Limb (tissue), 2 donors: Measurements from ENCODE around the gene RAC2.
"Not testable (repeated sequence)": the region's sequence is repeated elsewhere in the genome, so short reads cannot be mapped to it uniquely, and the experiment has no call there.

Experiments
- DNase-seq, 2 donors: peaks; one replicate each; pipeline ENCODE4 v3.0.0-alpha.2; 2016; ENCODE audit errors: extremely low spot score in 2 of 2

Gene RAC2

DNA sequence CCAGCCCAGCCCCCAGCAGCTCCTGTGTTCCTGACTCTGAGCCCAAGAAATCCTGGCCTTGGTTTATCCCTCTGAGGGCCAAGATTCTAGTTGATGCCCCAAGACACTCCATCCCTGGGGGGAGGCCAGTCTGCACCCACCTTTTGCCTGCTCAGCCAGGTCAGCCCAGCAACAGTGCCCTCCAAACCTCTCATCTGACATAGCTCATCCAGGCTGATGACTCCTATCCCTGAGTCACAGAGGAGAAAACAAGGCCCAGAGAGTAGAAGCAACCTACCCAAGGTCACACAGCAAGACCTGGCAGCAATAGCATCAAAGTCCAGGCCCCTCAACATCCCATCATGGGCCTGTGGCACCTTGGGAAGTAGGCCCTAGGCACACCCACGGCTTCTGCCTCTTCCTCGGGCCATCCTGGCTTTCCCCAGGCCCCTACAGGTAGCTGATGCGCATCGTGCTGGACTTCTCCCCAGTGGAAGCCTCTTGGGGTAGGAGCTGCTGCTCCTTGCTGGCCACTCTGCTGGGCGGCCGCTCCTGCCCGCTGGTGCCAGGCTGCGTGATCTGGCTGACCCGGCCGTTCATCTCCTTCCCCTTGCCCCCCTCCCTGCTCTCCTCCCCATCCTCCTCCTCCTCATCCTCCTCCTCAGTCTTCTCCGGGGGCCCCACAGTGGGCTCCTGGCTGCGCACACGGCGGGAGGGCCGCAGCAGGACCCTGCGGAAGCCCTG, 37.8 kb downstream of the RAC2 start:
- DNase-seq, result no peak

DNA sequence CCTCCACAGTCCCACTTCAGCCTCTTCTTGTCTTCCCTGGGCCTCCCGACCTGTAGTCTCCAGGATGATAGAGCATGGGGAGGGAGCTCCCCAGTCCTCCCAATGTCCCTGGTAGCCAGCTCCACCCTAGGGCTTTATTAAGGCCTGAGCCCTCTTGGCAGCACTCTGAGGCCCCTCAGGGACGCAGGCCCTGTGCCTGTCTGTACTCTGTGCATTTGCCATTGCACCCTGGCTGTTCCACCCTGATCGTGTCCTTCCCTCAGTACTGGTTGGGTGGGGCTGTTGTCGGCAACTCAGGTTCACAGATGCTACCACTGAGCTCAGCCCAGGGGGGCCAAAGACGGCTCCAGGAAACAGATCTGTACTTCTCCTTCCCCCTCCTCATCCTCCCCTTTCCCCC, 39.0 kb downstream of the RAC2 start:
- DNase-seq, result no peak

DNA sequence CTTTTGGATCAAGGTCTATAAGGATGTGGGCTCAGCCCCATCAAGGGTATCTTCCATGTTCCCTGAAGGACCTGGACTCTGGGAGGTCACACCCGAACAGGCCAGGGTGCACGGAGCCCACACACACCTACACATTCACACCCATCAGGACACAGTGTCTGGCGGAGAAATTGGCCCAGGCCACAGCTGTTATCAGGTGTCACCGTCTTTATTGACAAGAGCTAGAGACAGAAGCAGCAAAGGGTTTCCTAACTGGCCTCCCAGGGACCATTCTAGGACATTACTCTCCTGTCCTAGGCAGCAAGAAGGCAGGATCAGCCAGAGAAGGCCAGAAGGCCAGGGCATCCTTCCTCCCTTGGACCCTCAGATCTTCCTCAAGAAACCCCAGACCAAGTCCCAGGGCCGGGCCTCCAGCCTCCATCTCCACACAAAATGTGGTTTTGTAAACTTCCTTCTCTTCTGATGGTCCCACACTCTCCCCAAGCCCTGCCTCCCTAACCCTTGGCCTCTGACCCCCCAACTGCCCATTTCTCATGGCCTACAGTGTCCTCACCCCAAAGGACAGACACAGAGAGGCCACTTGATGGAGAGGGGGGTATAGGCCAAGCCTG, 39.9 kb downstream of the RAC2 start:
- no peak for DNase-seq

DNA sequence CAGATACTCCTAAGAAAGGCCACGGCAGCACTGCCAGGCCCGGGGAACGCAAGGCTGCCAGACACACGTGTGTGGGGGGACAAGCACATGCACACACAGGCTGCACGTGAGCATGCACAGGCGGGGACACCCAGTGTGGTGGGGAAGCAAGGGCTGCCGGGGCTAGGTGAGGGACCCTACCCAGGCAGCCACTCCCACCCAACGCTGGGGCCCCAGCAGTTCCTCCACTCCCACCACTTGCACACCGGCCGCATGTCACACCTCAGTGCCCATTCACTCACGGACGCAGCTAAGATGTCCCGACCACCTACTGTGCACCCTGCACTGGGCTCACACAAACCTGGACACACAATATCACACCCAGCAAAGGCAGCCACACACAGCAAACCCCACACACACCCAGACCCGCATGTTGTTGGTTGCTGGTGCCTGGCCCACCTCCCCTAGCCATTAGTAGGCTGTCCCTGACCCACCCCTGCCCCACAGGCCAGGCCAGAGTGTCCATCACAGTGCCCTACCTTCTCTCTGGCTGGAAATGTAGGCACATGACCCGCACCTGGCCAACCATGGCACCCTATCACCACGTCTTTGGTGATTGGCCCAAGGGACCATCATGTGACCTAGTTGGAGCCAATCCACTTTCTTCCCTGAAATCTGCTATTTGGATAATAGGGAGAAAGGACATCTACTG, 40.6 kb downstream of the RAC2 start:
- no peak for DNase-seq

DNA sequence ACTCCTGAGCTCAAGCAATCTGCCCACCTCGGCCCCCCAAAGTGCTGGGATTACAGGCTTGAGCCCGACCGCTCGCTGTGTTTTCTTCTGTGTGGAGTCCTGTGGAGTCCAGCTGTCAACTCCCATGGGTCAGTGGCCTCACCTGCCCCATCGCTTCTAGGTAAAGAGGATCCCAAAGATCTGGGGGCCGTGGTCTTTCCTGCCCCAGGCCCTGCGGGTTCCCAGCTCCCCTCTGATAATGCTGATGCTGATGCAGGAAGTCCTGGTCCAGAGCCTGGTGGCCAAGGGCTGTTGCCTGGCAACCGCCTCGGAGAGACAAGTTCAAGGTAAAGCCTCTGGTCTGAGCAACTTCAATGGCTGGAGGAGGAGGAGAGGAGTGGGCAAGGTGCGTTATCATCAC, 41.4 kb downstream of the RAC2 start:
- DNase-seq, result no peak

DNA sequence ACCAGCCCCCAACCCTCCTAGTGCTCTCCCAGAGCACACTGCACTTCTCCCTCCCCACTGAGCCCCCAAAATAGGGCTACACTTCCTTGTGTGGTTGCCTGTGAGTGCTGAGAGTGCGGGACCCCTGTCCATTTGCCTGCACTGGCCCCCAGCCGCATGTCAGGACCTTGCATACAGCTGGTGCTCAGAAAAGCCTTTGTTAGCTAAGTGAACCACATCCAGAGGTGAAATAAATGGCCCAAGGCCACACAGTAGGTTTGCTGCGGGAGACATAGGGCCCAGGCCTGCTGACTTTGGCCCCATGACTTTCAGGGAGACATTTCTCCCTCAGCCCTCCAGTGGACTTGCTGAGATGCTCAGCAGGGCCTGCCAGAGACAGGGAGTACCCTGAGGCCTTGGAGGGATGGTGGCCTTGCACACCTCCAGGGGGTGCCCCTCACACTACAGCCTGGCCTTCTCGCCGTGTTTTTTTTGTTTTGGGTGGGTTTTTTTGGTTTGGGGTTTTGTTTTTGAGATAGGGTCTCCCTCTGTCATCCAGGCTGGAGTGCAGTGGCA, 42.0 kb downstream of the RAC2 start:
- no peak for DNase-seq

DNA sequence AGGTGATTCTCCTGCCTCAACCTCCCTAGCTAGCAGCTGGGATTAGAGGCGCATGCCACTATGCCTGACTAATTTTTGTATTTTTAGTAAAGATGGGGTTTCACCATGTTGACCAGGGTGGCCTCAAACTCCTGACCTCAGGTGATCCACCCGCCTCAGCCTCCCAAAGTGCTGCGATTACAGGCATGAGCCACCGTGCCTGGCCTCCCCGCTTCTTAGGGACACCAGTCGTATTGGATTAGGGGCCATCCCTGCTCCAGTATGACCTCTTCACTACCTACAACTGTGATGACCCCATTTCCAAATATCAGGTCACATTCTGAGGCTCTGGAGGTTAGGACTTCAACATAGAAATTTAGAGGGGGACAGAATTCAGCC, 42.6 kb downstream of the RAC2 start:
- not testable (repeated sequence) for DNase-seq

DNA sequence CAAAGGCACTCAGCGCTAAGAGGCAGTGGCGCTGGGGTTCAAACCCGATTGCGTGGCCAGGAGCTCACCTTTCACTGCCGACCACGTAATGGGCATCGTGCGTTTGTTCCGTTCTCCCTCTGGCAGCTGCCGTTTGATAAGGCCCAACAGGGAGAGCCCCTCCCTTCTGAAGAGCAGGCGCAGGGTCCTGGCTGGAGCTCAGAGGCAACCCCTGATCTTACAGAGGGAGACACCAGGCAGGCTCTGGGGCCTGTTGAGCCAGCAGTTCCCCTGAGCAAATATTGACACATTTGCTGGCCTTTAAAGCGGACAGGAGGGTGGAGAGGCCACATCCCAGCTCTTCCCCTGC, 44.3 kb downstream of the RAC2 start:
- no peak for DNase-seq

DNA sequence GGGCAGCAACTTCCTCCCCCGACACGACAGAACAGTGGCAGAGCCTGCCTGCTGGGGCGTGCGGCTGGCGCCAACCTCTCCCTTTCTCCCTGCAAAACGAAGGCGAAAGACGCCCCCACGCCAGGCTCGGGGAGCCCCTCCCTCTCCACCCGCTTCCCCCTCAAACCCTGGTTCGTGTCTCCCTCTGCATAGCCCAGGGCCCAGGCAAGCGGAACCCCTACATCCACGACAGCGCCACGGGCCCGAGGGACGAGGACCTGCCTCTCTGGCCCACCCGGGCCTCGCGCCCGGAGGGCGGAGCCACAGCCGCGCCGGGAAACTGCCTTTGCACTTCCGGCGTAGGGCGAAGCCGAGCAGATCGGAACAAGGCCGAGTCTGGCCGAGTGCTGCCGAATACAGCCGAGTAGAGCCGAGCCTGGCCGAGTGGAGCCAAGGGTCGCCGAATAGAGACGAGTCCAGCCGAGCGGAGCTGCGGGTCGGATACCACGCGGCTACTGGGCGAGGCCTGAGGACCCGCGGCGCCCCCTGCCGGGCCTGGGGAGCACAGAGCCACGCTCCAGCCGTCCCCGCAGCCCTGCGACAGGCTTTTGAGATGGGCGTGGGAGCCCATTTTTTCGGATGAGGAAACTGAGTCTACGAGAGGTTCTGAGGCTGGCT, 44.8 kb downstream of the RAC2 start:
- peak; percentile 98 to 100 for DNase-seq

DNA sequence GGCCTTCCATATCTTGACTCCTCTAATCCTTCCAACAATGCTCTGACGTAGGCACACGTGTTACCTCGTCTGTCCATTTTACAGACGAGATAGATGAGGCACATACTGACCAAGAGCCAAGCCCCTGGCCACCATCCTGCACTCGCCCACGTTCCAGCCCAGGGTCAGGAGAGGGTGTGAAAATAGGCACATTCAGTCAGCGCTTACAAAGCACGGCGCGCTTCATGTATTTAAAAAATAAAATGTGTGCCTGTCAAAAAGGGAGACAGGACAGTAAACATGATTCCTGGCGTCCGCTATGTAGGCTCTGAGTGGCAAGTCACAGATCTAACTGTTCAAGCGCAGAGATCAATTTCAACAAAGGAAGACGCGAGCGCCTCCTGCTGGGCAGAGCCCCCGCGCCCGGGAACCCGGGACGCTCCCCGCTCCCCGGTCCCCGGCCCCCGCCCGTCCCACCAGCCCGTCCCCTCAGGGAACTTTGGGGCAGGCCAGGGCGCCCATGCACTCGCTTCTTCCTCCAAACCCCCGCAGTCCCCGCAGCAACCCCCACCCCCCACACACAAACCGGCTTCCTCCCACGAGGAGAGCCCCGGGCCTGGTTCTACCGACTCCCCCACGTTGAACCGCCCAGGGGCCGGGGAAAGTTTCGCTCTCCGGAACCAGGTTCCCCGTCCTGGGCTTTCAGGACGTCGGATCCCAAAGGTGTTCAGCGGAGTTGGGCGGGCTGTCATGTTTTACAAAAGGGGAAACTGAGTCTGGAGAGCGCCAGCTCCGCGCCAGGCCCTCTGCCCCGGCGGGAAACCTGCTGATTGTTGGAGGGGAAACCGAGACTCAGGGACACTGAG, 45.6 kb downstream of the RAC2 start:
- peak; percentile 85 to 93 for DNase-seq

DNA sequence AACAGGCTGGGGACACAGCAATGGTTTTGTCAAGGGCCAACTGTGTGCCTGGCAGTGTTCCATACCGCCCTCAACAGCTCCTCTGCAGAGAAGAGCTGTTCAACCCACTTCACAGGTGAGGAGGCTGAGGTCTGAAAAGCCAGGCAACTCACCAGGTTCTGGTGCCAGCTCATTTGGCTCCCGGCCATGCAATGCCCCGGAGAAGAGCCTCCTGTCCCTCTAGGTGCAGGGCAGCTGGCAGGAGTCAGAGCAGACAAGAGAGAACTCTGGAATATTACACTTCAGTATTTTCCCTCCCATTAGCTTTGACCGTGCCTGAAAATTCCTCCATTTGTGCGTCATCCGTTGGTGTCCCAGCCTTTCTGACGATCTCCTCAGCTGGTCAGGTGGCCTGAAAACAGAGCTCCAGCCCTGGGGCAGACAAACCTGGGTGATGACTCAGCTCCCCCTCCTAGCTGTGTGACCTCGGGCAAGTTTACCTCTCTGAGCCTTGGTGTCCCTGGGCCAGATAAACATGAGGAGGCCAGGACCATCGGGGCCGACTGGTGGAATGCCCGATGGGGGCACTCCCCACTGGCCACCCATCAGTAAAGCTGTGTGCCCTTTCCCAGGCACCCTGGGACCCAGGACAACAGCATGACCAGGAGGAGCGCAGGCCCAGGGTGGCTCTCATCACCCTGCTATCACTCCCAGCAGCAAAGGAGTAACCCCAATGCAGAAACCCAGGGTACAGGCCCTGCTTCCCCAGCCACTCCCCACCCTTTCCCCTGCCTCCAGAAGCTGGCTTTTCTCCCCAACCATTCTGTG, 46.4 kb downstream of the RAC2 start:
- DNase-seq, result no peak

DNA sequence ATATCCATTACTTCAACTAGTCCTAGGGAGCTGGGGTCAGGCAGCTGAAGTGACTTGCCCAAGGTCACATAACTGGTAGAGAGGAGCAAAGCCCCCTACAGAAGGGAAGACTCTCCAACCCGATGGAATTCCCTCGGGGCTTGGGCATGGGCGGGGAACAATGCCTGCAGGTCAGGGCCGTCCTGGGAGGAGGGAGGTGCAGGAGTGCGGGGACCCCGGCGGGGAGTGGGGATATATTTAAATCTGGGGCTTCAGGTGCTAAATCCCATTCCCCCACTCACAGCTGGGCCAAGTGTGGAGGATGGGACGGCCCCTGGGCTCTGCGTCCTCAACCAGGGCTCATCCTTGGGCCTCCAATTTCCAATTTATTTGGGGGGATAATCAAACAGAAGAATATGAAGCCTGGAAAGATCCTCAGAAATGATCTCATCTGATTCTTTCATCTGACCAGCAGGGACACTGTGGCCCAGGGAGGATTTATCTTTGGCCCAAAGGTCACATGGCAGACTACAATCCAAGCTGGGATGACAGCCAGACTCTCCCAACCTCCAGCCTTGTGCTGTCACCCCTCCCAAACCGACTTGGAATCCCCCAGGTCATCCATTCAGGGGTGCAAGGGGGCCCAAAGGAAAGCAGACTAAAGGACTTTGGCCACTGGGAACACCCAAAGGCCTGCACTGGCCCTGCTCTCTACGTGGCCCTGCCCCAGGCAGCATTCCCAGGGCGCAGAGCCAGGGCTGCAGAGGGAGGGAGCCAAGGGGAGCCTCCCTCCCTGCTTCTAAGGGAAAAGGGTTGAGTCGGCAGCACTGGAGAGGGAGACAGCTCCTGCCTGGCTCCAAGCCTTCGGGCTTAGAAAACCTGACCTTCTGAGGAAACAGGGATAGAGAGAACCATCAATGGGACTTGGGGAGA, 47.3 kb downstream of the RAC2 start:
- DNase-seq, result peak in 1 of 2 donors; percentile 54

DNA sequence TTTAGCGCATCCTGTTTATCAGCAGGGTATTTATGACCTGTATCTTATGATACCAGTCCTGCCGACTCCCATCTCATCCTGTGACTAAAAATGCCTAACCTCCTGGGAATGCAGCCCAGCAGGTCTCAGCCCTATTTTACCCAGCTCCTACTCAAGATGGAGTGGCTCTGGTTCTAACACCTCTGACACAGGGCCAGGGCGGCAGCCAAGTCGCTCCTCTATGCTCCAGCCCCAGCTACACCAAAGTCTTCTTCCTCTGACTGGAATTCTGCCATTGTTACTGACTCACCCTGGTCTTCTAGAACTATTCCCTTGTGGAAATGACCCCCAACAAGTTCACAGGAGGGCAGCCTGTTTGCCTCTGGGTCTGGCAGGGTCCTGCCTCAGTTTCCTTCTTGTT, 48.1 kb downstream of the RAC2 start:
- no peak for DNase-seq

DNA sequence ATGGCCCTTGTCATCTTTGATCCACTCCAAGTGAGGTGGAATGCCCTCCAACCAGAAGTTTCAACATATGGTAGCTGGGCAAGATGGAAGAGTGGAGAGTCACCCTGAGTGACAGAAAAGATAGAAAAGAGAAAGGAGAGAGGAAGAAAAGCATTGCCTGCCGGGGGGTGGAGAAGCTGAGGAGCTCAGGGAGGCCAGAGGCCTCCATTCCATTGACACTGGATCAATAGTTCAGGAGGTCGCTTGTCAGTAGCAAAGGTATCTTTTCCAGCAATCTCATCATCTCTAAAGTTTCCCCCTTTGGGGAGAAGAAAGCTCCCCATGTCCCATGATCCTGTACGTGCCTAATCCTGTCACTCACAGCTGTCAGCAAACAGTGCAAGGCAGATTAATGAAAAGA, 49.3 kb downstream of the RAC2 start:
- no peak for DNase-seq

DNA sequence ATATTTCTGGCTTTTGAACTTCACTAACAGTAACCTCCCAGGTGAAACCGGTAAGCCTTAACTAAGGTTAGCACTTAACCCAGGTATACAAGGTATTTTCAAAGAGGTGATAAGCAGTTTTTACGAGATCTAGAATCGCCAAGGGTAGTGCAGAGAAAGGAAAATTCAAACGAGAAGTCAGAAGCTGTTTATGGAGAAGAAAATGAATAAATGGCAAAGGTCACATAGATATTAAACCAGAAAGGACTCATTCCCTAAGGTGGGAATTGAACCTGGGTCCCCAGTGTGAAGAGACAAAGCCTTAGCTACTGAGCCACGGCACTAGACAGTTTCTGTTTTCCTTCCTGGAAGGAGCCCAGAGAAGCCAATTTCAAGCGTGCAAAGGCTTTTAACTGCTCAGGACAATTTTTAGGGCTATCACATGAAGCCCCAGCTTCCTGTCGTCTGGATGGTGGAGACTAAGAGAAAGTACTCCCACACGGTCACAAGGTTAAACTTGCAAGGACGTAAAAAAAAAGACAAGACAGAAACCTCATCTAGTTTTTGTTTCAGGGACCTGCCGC, 50.4 kb downstream of the RAC2 start:
- no peak for DNase-seq

DNA sequence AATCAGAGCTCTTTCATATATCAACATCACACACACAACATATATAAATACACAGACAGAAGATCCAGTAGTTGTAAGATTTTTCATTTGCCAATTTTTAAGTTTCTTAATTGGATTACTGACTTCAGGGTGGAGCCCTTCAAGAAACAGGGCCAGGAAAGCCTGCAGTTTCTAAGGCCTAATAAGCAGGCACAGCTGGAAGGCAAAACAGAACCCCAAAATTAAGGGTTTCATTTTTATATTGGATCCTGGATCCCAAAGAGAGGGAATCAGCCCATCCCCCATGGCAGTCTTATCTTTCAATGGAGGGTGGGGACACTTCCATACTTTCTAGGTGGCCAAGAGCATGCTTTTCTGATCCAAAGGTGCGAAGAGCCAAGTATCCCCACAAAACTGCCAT, 51.3 kb downstream of the RAC2 start:
- no peak for DNase-seq

DNA sequence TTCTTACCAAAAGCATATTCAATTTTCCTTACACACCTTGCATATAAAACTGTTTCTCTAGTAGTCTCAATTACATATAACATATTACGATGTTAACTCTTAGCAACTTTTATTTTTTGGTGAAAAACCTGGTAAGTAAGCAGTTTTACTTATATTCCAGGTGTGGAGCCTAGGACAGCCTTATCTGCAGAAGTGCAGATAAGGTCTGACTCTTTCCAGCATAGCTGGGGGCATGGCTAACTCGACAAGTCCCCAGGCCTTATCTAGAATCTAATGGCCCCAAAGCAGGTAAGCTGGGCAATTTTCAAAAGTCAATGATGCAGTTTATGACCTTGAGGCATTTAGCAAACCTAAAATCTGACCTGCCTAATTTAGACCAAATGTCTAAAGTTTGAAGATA, 51.9 kb downstream of the RAC2 start:
- DNase-seq, result no peak

DNA sequence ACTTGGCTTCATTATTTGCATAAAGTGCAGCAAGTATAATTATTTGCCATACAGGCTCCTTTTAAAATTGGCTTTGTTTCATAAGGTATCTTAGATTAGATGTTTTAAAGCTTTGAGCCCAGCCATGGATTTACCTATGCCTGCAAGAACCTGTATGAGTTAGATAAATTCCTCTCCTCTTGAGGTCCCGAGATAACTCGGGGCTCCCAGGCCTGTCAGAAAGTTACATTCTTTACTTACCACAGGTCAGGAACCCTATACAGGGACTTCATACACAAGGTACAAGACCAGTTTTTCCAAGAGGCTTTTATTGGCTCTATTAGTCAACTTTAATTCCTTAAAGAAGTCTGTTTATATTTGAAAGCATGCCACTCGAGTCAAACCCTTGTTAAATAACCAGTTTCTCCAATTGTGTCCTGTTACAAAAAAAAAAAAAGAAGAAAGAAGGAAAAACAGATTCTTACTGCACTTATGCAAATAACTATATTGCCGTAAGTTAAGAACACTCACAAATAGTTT, 53.7 kb downstream of the RAC2 start:
- no peak for DNase-seq
